HEK293 (cell line): Measurements from ENCODE around the gene MCRIP2.

Source experiments
- GFI1B ChIP-seq: fragments of 450-650 bp; formaldehyde crosslinking; IDR thresholded peaks from 2 replicates; pipeline ENCODE4 v1.5.1; 2016; ENCODE audit warnings: missing biosample characterization, missing genetic modification characterization
- HOXD13 ChIP-seq: sonication (generic); formaldehyde crosslinking; IDR thresholded peaks from 2 replicates; pipeline ENCODE4 v1.8.0; 2022; ENCODE audit warnings: missing genetic modification reagents, borderline replicate concordance
- KLF1 ChIP-seq: fragments of 450-650 bp; formaldehyde crosslinking; IDR thresholded peaks from 2 replicates; pipeline ENCODE4 v1.5.1; 2016; ENCODE audit warnings: missing biosample characterization, missing genetic modification characterization
- REPIN1 ChIP-seq: fragments of 450-650 bp; formaldehyde crosslinking; IDR thresholded peaks from 2 replicates; pipeline ENCODE4 v1.5.1; 2017; ENCODE audit warnings: missing biosample characterization, missing genetic modification characterization, low read depth
- ZNF132 ChIP-seq: fragments of 450-650 bp; formaldehyde crosslinking; IDR thresholded peaks from 2 replicates; pipeline ENCODE4 v1.5.1; 2017; ENCODE audit warnings: missing biosample characterization, missing genetic modification characterization, borderline replicate concordance
- ZNF133 ChIP-seq: fragments of 450-650 bp; formaldehyde crosslinking; IDR thresholded peaks from 2 replicates; pipeline ENCODE4 v1.5.1; 2016; ENCODE audit warnings: missing biosample characterization, missing genetic modification characterization
- ZNF292 ChIP-seq: fragments of 450-650 bp; formaldehyde crosslinking; IDR thresholded peaks from 2 replicates; pipeline ENCODE4 v1.5.1; 2016; ENCODE audit warnings: low read depth, missing biosample characterization, missing genetic modification characterization, borderline replicate concordance
- ZNF37A ChIP-seq: fragments of 450-650 bp; IDR thresholded peaks from 2 replicates; pipeline ENCODE4 v1.5.1; 2018; ENCODE audit warnings: missing biosample characterization, missing genetic modification characterization
- ZNF394 ChIP-seq: fragments of 450-650 bp; formaldehyde crosslinking; IDR thresholded peaks from 2 replicates; pipeline ENCODE4 v1.5.1; 2016; ENCODE audit warnings: missing biosample characterization, missing genetic modification characterization, mild to moderate bottlenecking, moderate library complexity, borderline replicate concordance
- ZNF416 ChIP-seq: fragments of 450-650 bp; formaldehyde crosslinking; IDR thresholded peaks from 2 replicates; pipeline ENCODE4 v1.5.1; 2016; ENCODE audit warnings: missing biosample characterization, missing genetic modification characterization
- ZNF510 ChIP-seq: fragments of 450-650 bp; formaldehyde crosslinking; IDR thresholded peaks from 2 replicates; pipeline ENCODE4 v1.5.1; 2018; ENCODE audit warnings: mild to moderate bottlenecking, missing genetic modification characterization, missing biosample characterization; ENCODE audit not compliant: insufficient replicate concordance
- ZNF514 ChIP-seq: fragments of 450-650 bp; formaldehyde crosslinking; IDR thresholded peaks from 2 replicates; pipeline ENCODE4 v1.5.1; 2016; ENCODE audit warnings: missing biosample characterization, missing genetic modification characterization
- ZNF585B ChIP-seq: fragments of 450-650 bp; formaldehyde crosslinking; IDR thresholded peaks from 2 replicates; pipeline ENCODE4 v1.5.1; 2016; ENCODE audit warnings: missing biosample characterization, missing genetic modification characterization
- ZNF629 ChIP-seq: fragments of 450-650 bp; formaldehyde crosslinking; IDR thresholded peaks from 2 replicates; pipeline ENCODE4 v1.5.1; 2017; ENCODE audit warnings: missing biosample characterization, missing genetic modification characterization
- ZNF664 ChIP-seq: fragments of 450-650 bp; formaldehyde crosslinking; IDR thresholded peaks from 2 replicates; pipeline ENCODE4 v1.5.1; 2016; ENCODE audit warnings: missing biosample characterization, missing genetic modification characterization
- ZNF677 ChIP-seq: fragments of 450-650 bp; IDR thresholded peaks from 2 replicates; pipeline ENCODE4 v1.5.0; 2018; ENCODE audit warnings: missing biosample characterization, mild to moderate bottlenecking, missing genetic modification characterization, moderate library complexity
- TF ChIP-seq, protein P1 (sequence below): fragments of 450-650 bp; formaldehyde crosslinking; IDR thresholded peaks from 2 replicates; pipeline ENCODE4 v1.5.1; 2016; ENCODE audit warnings: missing biosample characterization, missing genetic modification characterization, low read depth
- TF ChIP-seq, protein P2 (sequence below): fragments of 450-650 bp; formaldehyde crosslinking; IDR thresholded peaks from 2 replicates; pipeline ENCODE4 v1.5.1; 2016; ENCODE audit warnings: missing biosample characterization, missing genetic modification characterization
- TF ChIP-seq, protein P3 (sequence below): IDR thresholded peaks from 2 replicates; pipeline ENCODE4 v1.6.1; 2011; ENCODE audit warnings: mild to moderate bottlenecking, low read depth, low read length, borderline replicate concordance
- TF ChIP-seq, protein P4 (sequence below): fragments of 450-650 bp; IDR thresholded peaks from 2 replicates; pipeline ENCODE4 v1.5.1; 2018; ENCODE audit warnings: missing biosample characterization, mild to moderate bottlenecking, missing genetic modification characterization
- TF ChIP-seq, protein P5 (sequence below): fragments of 450-650 bp; formaldehyde crosslinking; conservative IDR thresholded peaks from 2 replicates; pipeline ENCODE4 v1.5.1; 2016; ENCODE audit warnings: low read depth, missing biosample characterization, missing genetic modification characterization
- TF ChIP-seq, protein P6 (sequence below): fragments of 450-650 bp; formaldehyde crosslinking; IDR thresholded peaks from 2 replicates; pipeline ENCODE4 v1.5.1; 2016; ENCODE audit warnings: missing biosample characterization, missing genetic modification characterization, borderline replicate concordance

MCRIP2 gene

DNA sequence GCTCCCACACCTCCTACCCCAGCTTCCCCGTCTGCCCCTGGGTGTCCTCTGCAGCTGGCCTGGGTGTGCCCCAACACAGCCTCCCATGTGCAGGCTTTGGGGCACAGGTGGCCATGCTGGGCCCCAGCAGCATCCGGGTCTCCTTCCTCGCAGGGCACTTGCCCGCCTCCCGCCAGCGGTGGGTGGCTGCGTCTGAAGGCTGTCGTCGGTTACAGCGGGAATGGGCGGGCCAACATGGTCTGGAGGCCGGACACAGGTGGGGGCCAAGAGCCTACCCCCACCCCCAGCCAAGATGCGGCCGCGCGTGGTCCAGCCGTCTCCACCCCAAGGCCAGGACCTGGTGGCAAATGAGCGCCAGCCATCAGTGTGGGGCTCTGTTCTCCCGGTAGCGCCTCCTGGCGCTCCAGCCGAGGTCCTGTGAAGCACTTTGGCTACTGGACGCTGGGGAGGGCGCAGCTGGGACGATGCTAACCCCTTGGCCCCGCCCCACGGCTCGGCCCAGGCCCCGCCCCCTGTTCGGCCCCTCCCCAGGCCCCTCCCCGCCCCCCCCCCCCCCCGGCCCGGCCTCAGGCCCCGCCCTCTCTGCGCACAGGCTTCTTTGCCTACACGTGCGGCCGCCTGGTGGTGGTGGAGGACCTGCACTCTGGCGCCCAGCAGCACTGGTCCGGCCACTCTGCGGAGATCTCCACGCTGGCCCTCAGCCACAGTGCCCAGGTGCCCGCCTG is 19.0 kb downstream of the MCRIP2 start (continued):
- TF ChIP-seq, protein P1, sequence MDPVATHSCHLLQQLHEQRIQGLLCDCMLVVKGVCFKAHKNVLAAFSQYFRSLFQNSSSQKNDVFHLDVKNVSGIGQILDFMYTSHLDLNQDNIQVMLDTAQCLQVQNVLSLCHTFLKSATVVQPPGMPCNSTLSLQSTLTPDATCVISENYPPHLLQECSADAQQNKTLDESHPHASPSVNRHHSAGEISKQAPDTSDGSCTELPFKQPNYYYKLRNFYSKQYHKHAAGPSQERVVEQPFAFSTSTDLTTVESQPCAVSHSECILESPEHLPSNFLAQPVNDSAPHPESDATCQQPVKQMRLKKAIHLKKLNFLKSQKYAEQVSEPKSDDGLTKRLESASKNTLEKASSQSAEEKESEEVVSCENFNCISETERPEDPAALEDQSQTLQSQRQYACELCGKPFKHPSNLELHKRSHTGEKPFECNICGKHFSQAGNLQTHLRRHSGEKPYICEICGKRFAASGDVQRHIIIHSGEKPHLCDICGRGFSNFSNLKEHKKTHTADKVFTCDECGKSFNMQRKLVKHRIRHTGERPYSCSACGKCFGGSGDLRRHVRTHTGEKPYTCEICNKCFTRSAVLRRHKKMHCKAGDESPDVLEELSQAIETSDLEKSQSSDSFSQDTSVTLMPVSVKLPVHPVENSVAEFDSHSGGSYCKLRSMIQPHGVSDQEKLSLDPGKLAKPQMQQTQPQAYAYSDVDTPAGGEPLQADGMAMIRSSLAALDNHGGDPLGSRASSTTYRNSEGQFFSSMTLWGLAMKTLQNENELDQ (tag by site-specific recombination) = no peak
- TF ChIP-seq, protein P2, sequence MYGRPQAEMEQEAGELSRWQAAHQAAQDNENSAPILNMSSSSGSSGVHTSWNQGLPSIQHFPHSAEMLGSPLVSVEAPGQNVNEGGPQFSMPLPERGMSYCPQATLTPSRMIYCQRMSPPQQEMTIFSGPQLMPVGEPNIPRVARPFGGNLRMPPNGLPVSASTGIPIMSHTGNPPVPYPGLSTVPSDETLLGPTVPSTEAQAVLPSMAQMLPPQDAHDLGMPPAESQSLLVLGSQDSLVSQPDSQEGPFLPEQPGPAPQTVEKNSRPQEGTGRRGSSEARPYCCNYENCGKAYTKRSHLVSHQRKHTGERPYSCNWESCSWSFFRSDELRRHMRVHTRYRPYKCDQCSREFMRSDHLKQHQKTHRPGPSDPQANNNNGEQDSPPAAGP = 0 out of 2 replicates have a peak, but pooled peaks have one; percentile 31
- TF ChIP-seq, protein P3, sequence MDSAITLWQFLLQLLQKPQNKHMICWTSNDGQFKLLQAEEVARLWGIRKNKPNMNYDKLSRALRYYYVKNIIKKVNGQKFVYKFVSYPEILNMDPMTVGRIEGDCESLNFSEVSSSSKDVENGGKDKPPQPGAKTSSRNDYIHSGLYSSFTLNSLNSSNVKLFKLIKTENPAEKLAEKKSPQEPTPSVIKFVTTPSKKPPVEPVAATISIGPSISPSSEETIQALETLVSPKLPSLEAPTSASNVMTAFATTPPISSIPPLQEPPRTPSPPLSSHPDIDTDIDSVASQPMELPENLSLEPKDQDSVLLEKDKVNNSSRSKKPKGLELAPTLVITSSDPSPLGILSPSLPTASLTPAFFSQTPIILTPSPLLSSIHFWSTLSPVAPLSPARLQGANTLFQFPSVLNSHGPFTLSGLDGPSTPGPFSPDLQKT = no peak
- TF ChIP-seq ZNF394 (tag by site-specific recombination) = no peak
- TF ChIP-seq, protein P4, sequence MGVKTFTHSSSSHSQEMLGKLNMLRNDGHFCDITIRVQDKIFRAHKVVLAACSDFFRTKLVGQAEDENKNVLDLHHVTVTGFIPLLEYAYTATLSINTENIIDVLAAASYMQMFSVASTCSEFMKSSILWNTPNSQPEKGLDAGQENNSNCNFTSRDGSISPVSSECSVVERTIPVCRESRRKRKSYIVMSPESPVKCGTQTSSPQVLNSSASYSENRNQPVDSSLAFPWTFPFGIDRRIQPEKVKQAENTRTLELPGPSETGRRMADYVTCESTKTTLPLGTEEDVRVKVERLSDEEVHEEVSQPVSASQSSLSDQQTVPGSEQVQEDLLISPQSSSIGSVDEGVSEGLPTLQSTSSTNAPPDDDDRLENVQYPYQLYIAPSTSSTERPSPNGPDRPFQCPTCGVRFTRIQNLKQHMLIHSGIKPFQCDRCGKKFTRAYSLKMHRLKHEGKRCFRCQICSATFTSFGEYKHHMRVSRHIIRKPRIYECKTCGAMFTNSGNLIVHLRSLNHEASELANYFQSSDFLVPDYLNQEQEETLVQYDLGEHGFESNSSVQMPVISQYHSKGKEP (tag by site-specific recombination) = no peak
- no peak for TF ChIP-seq ZNF37A (tag by site-specific recombination)
- no peak for TF ChIP-seq KLF1 (tag by site-specific recombination)
- TF ChIP-seq ZNF132 (tag by site-specific recombination) = no peak
- TF ChIP-seq, protein P5, sequence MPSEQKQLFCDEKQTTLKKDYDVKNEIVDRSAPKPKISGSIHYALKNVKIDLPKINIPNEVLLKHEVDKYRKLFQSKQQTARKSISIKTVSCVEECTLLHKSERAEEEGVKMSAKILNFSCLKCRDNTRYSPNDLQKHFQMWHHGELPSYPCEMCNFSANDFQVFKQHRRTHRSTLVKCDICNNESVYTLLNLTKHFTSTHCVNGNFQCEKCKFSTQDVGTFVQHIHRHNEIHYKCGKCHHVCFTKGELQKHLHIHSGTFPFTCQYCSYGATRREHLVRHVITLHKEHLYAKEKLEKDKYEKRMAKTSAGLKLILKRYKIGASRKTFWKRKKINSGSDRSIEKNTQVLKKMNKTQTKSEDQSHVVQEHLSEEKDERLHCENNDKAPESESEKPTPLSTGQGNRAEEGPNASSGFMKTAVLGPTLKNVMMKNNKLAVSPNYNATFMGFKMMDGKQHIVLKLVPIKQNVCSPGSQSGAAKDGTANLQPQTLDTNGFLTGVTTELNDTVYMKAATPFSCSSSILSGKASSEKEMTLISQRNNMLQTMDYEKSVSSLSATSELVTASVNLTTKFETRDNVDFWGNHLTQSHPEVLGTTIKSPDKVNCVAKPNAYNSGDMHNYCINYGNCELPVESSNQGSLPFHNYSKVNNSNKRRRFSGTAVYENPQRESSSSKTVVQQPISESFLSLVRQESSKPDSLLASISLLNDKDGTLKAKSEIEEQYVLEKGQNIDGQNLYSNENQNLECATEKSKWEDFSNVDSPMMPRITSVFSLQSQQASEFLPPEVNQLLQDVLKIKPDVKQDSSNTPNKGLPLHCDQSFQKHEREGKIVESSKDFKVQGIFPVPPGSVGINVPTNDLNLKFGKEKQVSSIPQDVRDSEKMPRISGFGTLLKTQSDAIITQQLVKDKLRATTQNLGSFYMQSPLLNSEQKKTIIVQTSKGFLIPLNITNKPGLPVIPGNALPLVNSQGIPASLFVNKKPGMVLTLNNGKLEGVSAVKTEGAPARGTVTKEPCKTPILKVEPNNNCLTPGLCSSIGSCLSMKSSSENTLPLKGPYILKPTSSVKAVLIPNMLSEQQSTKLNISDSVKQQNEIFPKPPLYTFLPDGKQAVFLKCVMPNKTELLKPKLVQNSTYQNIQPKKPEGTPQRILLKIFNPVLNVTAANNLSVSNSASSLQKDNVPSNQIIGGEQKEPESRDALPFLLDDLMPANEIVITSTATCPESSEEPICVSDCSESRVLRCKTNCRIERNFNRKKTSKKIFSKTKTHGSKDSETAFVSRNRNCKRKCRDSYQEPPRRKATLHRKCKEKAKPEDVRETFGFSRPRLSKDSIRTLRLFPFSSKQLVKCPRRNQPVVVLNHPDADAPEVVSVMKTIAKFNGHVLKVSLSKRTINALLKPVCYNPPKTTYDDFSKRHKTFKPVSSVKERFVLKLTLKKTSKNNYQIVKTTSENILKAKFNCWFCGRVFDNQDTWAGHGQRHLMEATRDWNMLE (tag by site-specific recombination) = no peak
- no peak for TF ChIP-seq ZNF664
- no peak for TF ChIP-seq ZNF416 (tag by site-specific recombination)
- no peak for TF ChIP-seq ZNF510 (tag by site-specific recombination)
- TF ChIP-seq REPIN1 (tag by site-specific recombination) = no peak
- no peak for TF ChIP-seq ZNF292
- TF ChIP-seq ZNF514 (tag by site-specific recombination) = no peak
- TF ChIP-seq ZNF133 (tag by site-specific recombination) = no peak
- no peak for TF ChIP-seq ZNF585B (tag by site-specific recombination)
- no peak for TF ChIP-seq HOXD13
- TF ChIP-seq ZNF677 (tag by site-specific recombination) = no peak
- TF ChIP-seq ZNF629 (tag by site-specific recombination) = peak; percentile 42; the same call in 1 of the 2 replicates
- no peak for TF ChIP-seq GFI1B
- TF ChIP-seq, protein P6, sequence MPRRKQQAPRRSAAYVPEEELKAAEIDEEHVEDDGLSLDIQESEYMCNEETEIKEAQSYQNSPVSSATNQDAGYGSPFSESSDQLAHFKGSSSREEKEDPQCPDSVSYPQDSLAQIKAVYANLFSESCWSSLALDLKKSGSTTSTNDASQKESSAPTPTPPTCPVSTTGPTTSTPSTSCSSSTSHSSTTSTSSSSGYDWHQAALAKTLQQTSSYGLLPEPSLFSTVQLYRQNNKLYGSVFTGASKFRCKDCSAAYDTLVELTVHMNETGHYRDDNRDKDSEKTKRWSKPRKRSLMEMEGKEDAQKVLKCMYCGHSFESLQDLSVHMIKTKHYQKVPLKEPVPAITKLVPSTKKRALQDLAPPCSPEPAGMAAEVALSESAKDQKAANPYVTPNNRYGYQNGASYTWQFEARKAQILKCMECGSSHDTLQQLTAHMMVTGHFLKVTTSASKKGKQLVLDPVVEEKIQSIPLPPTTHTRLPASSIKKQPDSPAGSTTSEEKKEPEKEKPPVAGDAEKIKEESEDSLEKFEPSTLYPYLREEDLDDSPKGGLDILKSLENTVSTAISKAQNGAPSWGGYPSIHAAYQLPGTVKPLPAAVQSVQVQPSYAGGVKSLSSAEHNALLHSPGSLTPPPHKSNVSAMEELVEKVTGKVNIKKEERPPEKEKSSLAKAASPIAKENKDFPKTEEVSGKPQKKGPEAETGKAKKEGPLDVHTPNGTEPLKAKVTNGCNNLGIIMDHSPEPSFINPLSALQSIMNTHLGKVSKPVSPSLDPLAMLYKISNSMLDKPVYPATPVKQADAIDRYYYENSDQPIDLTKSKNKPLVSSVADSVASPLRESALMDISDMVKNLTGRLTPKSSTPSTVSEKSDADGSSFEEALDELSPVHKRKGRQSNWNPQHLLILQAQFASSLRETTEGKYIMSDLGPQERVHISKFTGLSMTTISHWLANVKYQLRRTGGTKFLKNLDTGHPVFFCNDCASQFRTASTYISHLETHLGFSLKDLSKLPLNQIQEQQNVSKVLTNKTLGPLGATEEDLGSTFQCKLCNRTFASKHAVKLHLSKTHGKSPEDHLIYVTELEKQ (tag by site-specific recombination) = no peak
